Stromal cell of bone marrow (primary cell): ENCODE measurements around the gene VWA3B.

Experiments
- DNase-seq: peaks from one replicate; pipeline ENCODE4 v3.0.0-alpha.2; 2012; ENCODE audit warnings: low read depth

Gene VWA3B

GRCh38 chr2:98335271-98335670 is 248.3 kb downstream of the VWA3B start:
- DNase-seq = no peak

- no peak for DNase-seq
These were observed 254.3 kb downstream of the VWA3B start for GRCh38 chr2:98341241-98341640.

- DNase-seq = no peak
These were observed 256.3 kb downstream of the VWA3B start for GRCh38 chr2:98343285-98343684.

- DNase-seq = no peak
These were observed 259.6 kb downstream of the VWA3B start, which contains the start of gene CNGA3 for GRCh38 chr2:98346311-98347236. Gene CNGA3, plus strand, starts transcription at chr2:98346456. Its CDS starts 23,520 bp downstream, at chr2:98369976.

GRCh38 chr2:98347298-98348065 is 260.5 kb downstream of the VWA3B start:
- no peak for DNase-seq

GRCh38 chr2:98348066-98348561 is 261.1 kb downstream of the VWA3B start:
- no peak for DNase-seq

- DNase-seq = no peak
These were observed 263.4 kb downstream of the VWA3B start for GRCh38 chr2:98350411-98350810.

GRCh38 chr2:98355881-98356280 is 268.9 kb downstream of the VWA3B start:
- DNase-seq = no peak

- no peak for DNase-seq
These were observed 269.8 kb downstream of the VWA3B start for GRCh38 chr2:98356729-98357128.

- no peak for DNase-seq
These were observed 270.9 kb downstream of the VWA3B start for GRCh38 chr2:98357849-98358248.

GRCh38 chr2:98359986-98360385 is 273.0 kb downstream of the VWA3B start:
- DNase-seq = no peak
